Measurements from ENCODE around the gene LRIG1. TPM values are rescaled to one million over a fixed set of nuclear protein-coding genes. Genes with fewer than 3 reads are reported as not detected.
A peak's percentile ranks its signal among the peaks of the same experiment; 100 is the strongest.

Gene LRIG1
- polyA plus RNA-seq, 3 donors from 2014 or later: 4.4 to 9.7 (median 4.7) TPM

- H3K4me1 Mint-ChIP-seq: peaks cover 0 to 2% of the 10 kb centered on the region in 2 donors
- peaks cover 3 to 23% (median 11%) of the 10 kb centered on the region in 3 donors for H3K36me3 Mint-ChIP-seq
- H3K27me3 Mint-ChIP-seq (ENCODE audit: low read depth in 3 of 3): peaks cover 0 to 3% (median 0%) of the 10 kb centered on the region in 3 donors
- peak; percentile 56 to 68 (median 62) for DNase-seq
- no peak overlapping the region for H3K27ac Mint-ChIP-seq
- H3K9me3 Mint-ChIP-seq: no peaks in the 10 kb centered on the region
- H3K4me3 Mint-ChIP-seq: no peak overlapping the region
These were observed 93.1 kb downstream of the LRIG1 start for GRCh38 chr3:66407611-66408218.

GRCh38 chr3:66406831-66407610 is 93.8 kb downstream of the LRIG1 start:
- H3K9me3 Mint-ChIP-seq: no peaks in the 10 kb centered on the region
- no peak overlapping the region for H3K4me3 Mint-ChIP-seq
- H3K27me3 Mint-ChIP-seq (ENCODE audit: low read depth in 3 of 3): peaks cover 0 to 3% (median 0%) of the 10 kb centered on the region in 3 donors
- H3K4me1 Mint-ChIP-seq: peaks cover 0 to 2% of the 10 kb centered on the region in 2 donors
- no peak overlapping the region for H3K27ac Mint-ChIP-seq
- H3K36me3 Mint-ChIP-seq: peaks cover 0 to 16% (median 11%) of the 10 kb centered on the region in 3 donors
- no peak for DNase-seq

- H3K4me3 Mint-ChIP-seq: no peak overlapping the region
- H3K4me1 Mint-ChIP-seq: peaks cover 0 to 4% of the 10 kb centered on the region in 2 donors
- peaks cover 0 to 3% (median 0%) of the 10 kb centered on the region in 3 donors for H3K27me3 Mint-ChIP-seq (ENCODE audit: low read depth in 3 of 3)
- no peak overlapping the region for H3K27ac Mint-ChIP-seq
- no peaks in the 10 kb centered on the region for H3K9me3 Mint-ChIP-seq
- no peak for DNase-seq
- peaks cover 0 to 14% (median 11%) of the 10 kb centered on the region in 3 donors for H3K36me3 Mint-ChIP-seq
These were observed 94.7 kb downstream of the LRIG1 start for GRCh38 chr3:66406163-66406562.

- H3K36me3 Mint-ChIP-seq: peaks cover 0 to 13% (median 11%) of the 10 kb centered on the region in 3 donors
- H3K27me3 Mint-ChIP-seq (ENCODE audit: low read depth in 3 of 3): peaks cover 0 to 3% (median 0%) of the 10 kb centered on the region in 3 donors
- H3K27ac Mint-ChIP-seq: no peak overlapping the region
- peaks cover 0 to 7% of the 10 kb centered on the region in 2 donors for H3K4me1 Mint-ChIP-seq
- no peak overlapping the region for H3K4me3 Mint-ChIP-seq
- DNase-seq: no peak
- H3K9me3 Mint-ChIP-seq: no peaks in the 10 kb centered on the region
These were observed 95.1 kb downstream of the LRIG1 start for GRCh38 chr3:66405701-66406091.

- no peaks in the 10 kb centered on the region for H3K9me3 Mint-ChIP-seq
- no peak overlapping the region for H3K4me3 Mint-ChIP-seq
- no peak overlapping the region for H3K27ac Mint-ChIP-seq
- no peak for DNase-seq
- H3K36me3 Mint-ChIP-seq: peaks cover 0 to 13% (median 5%) of the 10 kb centered on the region in 3 donors
- peaks cover 0 to 7% of the 10 kb centered on the region in 2 donors for H3K4me1 Mint-ChIP-seq
- peaks cover 0 to 3% (median 0%) of the 10 kb centered on the region in 3 donors for H3K27me3 Mint-ChIP-seq (ENCODE audit: low read depth in 3 of 3)
These were observed 95.7 kb downstream of the LRIG1 start for GRCh38 chr3:66404903-66405700.

DNA sequence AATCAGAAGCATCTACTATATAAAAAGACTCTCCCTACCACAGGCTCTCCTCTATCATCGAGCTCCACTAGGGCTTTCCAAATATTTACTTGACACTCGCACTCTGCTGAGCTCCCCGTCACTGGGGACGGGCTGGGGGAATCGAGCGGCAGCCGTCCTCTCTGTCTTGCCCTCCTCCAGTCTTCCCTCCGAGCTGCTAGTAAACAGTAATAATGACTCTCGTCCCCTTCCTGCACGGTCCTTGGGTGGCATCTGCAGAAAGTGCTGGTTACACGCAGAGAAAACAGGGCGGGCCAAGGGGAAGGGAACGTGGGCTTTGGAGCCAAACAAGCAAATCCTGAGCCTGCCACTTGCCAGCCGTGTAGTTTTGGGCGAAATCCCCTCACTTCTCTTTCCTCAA is 96.6 kb downstream of the LRIG1 start:
- Mint-ChIP-seq H3K9me3 (no peaks in the 10 kb centered on the region), H3K36me3 (peaks cover 0 to 13% (median 2%) of the 10 kb centered on the region in 3 donors), H3K27me3 (ENCODE audit: low read depth in 3 of 3) (no peaks in the 10 kb centered on the region), H3K27ac (peak overlapping the region in 1 of 6 donors; percentile 45), H3K4me3 (no peak overlapping the region), H3K4me1 (peaks cover 0 to 7% of the 10 kb centered on the region in 2 donors)
- DNase-seq: no peak

DNA sequence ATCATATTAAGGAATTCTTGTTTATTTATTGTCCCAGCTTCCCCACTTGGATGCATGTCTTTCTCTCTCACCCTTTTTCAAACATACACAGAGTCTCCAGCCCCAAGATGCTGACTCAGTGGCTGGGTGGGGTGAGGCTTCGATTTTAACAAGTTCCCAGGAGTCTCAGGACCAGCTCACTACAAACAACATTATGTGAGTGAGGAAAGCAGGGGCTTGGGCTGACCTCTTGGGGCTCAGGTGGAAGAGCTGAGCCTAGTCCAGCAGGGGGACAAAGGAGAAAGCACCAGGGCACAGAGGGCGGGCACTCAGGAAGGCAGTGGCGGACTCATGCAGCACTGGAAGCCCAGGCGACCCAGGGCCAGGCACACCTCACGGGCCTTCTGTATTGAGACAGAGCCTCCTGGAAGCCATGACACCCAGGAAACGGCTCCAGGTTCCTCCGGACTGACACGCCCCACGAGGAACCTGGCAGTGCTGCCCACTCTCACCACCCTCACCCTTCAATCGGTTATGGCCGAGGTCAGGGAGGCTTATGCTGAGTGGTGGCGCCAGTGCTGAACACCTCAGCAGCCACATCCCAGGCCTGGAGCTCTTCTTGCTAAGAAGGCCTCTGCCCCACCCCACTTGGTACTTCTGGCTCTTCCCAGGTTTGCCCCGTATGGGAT is 97.4 kb downstream of the LRIG1 start:
- Mint-ChIP-seq H3K9me3 (no peaks in the 10 kb centered on the region), H3K4me1 (peaks cover 0 to 7% of the 10 kb centered on the region in 2 donors), H3K36me3 (peaks cover 0 to 13% (median 0%) of the 10 kb centered on the region in 3 donors), H3K4me3 (no peak overlapping the region), H3K27ac (no peak overlapping the region), H3K27me3 (ENCODE audit: low read depth in 3 of 3) (no peaks in the 10 kb centered on the region)
- no peak for DNase-seq

- no peak for DNase-seq
- Mint-ChIP-seq H3K27me3 (ENCODE audit: low read depth in 3 of 3) (no peaks in the 10 kb centered on the region), H3K4me3 (no peak overlapping the region), H3K9me3 (no peaks in the 10 kb centered on the region), H3K4me1 (peaks cover 0 to 7% of the 10 kb centered on the region in 2 donors), H3K36me3 (peaks cover 0 to 18% (median 2%) of the 10 kb centered on the region in 3 donors), H3K27ac (peak overlapping the region in 1 of 6 donors; percentile 46)
These were observed 98.1 kb downstream of the LRIG1 start for GRCh38 chr3:66402596-66403290.

DNA sequence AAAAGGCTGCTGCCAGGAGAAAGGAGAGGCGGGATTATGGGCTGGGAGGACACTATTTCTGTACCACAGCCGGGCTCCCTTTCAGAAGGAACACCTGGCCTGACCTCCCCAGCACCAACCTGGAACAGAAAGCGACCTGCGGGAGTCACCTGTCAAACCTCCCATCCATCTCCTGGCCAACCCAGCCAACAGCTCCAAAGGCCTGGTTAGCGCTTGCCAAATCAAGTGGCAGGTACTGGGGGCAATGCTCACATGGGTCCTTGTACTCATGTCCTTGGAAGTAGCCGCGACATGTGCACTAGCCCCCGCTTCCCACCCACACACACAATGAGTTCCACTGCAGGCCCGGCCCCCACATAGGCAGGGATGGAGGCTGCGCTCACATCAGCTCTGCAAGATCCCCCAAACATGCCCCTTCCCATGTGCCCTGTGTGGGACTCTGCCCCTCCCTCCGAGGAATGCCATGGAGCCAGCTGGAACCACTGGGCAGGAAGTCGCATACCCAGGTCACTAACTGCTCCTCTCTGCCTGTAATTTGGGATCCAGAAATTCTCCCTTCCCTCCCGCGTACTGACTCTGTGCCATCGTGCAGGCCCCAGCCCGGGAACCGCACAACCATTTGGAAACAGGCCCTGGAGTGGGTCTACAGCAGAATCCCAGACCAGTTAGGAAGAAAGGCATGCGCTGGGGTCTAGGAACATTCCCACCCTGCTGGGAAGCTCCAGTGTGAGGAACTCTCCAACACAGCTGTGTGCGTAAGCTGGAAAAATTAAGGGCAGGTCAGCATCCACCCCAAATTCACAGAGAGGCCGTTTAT is 98.9 kb downstream of the LRIG1 start:
- Mint-ChIP-seq H3K4me1 (peaks cover 0 to 6% of the 10 kb centered on the region in 2 donors), H3K27ac (peak overlapping the region in 1 of 6 donors; percentile 49)

DNA sequence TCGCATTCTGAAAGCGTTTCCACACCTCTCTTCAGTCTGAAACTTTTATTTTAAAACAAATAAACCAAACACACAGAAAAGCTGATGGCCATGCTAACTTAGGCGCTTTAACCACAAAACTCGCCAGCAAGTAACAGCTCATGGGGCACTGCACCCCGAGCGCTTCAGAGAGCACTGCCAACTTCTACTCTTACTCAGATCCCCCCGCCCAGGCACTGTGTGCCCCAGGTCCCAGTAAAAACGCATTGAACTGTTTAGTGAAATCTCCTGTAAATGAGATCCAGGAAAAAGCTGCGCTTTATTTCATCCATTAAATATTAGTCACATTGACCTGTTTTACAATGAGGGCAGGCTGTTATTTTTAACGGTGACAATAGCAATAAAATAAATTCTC is 99.7 kb downstream of the LRIG1 start:
- no peak overlapping the region for H3K4me3 Mint-ChIP-seq
- H3K9me3 Mint-ChIP-seq: no peaks in the 10 kb centered on the region
- H3K36me3 Mint-ChIP-seq: peaks cover 0 to 22% (median 4%) of the 10 kb centered on the region in 3 donors
- peak overlapping the region in 1 of 6 donors; percentile 49 for H3K27ac Mint-ChIP-seq
- peaks cover 0 to 8% of the 10 kb centered on the region in 2 donors for H3K4me1 Mint-ChIP-seq
- H3K27me3 Mint-ChIP-seq (ENCODE audit: low read depth in 3 of 3): no peaks in the 10 kb centered on the region
- DNase-seq: no peak

More for the DNA sequence above, 98.9 kb downstream of the LRIG1 start:
- H3K4me3 Mint-ChIP-seq: no peak overlapping the region
- no peaks in the 10 kb centered on the region for H3K27me3 Mint-ChIP-seq (ENCODE audit: low read depth in 3 of 3)
- H3K9me3 Mint-ChIP-seq: no peaks in the 10 kb centered on the region
- DNase-seq: no peak
- H3K36me3 Mint-ChIP-seq: peaks cover 0 to 18% (median 4%) of the 10 kb centered on the region in 3 donors

DNA sequence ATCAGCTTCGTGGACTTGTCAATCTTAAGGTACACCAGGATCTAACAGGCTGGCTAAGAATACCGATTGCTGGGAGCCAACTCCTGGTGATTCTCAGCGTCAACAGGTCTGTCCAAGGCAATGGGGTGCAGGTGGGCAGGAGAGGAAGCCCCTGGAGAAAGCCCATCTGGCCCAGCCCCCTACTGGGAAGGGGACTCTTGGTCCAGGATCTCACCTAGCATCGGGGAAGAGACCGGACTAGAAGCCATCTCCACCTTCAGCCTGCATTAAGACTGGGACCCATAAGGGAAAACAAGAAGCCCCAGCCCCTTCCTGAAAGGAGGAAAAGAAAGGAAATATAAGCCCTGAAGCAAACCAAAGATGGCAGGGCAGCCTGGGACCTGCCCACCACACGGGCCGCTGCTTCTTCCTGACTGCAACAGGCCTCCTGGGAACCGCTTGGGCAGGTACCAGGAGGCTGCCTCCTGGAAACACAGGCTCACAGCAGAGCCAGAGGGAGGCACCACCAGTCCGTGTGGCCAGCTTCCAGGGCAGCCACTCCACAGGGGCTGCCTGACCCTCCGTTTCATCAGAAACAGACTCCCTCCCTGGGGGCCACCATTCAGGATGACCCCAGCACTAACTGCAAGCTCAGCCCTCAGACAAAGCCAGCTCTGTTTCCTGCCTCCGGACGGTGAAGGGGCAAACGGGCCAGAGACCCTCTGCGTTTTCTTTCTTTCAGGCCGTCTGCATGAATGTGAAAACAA is 100.2 kb downstream of the LRIG1 start:
- Mint-ChIP-seq H3K9me3 (no peaks in the 10 kb centered on the region), H3K27me3 (ENCODE audit: low read depth in 3 of 3) (no peaks in the 10 kb centered on the region), H3K27ac (no peak overlapping the region), H3K4me3 (no peak overlapping the region), H3K4me1 (peaks cover 0 to 8% of the 10 kb centered on the region in 2 donors), H3K36me3 (peaks cover 0 to 22% (median 4%) of the 10 kb centered on the region in 3 donors)
- no peak for DNase-seq
